NCI-H510A treated with DMSO at 0.1 percent for 48 hours (cell line): ENCODE measurements around the gene REC114.
"Not testable (repeated sequence)": the region's sequence is repeated elsewhere in the genome, so short reads cannot be mapped to it uniquely, and the experiment has no call there.

Experiments
- DNase-seq: peaks from one replicate; lab custom pipeline; 2025; lab: John Stamatoyannopoulos, UW

The REC114 gene

DNA sequence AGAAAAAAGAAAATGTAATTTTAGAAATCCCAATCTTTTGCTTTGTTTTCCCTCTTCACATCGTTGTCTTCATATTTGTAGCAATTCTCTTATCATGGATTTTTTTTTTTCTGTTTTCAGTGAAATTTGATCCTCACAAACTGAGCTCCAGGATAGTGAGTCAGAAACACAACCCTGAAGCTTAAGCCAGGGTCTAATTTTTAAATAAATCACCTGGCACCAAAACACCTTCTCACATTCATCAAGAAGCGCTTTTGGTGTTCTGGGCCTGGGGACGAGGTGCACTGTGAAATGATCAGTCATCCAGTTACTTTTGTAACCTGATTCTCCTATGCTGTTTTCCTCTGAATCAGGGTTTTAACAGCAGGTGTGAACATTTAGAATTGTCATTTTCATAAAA lies 87.7 kb downstream of the REC114 start:
- no peak for DNase-seq

DNA sequence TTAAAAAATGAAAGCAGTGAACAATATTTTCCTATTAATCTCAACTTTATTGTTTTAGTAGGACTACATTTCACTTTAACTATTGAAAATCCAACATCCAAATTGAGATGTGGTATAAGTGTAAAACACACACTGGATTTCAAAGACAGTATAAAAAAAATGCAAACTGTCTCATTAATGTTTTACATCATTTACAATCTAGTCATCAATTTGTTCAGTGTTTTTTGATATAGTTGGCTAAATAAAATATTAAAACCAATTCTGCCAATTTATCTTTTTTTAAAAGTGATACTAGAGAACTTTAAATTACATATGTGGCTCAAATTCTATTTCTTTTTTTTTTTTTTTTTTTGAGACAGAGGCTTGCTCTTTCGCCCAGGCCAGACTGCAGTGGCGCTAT lies 95.2 kb downstream of the REC114 start:
- no peak for DNase-seq

DNA sequence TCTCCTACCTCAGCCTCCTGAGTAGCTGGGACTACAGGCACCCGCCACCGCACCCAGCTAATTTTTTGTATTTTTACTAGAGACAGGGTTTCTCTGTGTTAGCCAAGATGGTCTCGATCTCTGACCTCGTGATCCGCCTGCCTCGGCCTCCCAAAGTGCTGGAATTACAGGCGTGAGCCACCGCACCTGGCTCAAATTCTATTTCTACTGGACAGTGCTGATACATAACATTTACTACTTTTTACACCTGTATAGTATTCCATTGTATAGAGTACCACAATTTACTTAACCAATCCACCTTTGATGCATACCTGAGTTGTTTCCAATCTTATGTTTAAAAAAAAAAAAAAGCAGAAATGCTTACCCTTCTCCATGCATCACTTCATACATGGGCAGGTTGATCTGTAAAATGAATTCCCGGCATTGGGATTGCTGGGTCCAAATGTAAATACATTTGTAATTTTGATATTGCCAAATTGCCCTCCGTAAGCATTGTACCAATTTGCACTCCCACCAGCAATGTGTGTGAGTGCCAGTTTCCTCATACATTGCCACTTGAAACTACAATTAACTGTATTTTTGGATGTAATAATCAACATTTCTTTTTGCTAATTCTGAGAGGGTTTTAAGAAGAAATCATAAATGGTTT lies 95.7 kb downstream of the REC114 start:
- no peak for DNase-seq

DNA sequence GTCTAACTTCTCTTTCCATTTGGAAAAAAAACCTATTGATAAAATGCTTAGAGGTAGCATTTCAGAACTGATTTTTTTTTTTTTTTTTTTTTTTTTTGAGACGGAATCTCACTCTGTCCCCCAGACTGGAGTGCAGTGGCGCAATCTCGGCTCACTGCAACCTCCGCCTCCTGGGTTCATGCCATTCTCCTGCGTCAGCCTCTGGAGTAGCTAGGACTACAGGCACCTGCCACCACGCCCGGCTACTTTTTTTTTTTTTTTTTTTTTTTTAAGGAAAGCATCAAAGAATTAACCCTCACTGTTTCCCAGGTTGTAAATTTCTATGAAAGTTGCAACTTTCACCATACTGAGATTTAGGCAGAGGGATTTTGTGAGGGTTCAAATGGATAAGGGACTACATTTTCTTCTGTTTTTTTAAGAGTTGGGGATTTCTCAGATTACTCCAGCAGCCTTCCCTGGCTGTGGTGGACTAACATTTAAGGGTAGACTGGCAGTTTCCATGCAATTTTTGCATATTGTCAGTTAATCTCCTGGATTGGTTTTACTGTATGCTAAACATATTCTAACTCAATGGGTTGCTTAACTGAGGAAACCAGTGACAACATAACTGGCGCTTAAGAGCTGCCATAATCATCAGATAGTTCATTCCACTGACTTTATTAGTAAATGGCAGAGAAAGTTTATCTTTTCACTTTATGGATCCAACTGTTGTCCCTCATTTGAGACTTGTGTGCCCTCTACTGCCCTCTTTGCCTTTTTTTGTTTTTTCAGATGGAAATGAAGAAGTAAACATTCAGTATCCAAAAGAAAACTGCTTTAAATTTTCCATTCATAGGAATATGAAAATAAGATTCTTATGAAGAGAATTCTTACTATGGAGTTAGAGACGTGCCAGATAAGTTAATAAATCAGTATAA lies 96.5 kb downstream of the REC114 start:
- no peak for DNase-seq

DNA sequence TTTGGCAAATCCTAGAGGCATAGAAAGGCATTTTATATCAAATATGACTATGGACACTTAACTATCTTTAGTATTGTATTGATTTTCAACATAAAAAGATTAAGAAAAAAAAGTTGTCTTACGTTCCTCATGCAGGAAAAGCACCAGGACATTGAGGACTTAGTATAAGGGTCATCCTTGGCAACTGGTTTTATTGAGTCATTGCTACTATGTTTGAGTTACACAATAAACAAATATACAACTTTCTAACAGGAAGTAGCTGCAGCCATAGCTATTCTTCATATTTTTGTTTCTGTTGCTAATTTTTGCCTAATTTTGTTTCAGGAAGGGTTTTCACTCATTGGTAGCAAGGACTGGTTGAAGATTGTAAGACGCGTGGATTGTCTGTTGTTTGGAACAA lies 97.2 kb downstream of the REC114 start:
- DNase-seq: no peak

DNA sequence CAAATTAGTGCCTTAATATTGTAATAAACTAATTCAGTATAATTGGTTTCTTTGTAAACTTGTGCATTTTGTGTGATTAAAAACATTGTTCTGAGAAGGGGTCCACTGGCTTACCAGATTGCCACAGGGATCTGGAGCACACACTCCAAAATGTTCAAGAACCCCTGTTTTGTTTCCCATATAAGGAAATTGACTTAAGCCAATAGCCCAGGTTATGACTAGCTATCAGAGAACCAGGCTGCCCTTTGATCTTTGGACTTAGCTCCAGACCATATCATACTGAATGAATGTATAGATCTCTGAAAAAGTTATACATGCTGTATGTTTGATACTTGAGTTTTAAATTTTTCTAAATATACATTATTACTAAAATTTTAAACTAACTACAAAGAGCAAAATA lies 98.5 kb downstream of the REC114 start:
- no peak for DNase-seq

DNA sequence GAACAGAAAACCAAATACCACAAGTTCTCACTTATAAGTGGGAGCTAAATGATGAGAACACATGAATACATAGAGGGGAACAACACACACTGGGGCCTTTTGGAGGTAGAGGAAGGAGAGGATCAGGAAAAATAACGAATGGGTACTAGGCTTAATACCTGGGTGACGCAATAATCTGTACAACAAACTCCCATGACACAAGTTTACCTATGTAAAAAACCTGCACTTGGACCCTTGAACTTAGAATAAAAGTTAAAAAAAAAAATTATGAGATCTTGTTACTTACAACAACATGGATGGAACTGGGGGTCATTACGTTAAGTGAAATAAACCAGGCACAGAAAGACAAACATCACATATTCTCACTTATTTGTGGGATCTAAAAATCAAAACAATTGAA lies 106.0 kb downstream of the REC114 start:
- not testable (repeated sequence) for DNase-seq

DNA sequence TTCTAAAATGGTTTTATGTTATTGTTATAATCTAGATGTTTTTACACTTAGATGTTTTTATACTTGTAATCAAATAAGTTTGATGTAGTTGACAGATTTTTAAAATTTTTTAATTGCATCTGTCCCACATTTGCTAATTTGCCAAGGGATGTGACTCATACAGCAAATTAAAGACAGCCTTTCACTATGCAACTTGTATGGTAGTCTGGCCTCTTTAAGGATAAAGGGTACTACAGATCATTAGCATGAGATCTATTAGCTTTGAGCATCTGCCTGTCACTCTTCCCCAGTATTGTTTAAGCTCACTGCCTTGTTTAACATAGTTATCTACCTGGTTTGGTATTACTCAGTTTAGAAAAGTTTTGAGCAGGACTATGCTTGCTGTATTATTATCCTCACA lies 107.2 kb downstream of the REC114 start:
- no peak for DNase-seq

DNA sequence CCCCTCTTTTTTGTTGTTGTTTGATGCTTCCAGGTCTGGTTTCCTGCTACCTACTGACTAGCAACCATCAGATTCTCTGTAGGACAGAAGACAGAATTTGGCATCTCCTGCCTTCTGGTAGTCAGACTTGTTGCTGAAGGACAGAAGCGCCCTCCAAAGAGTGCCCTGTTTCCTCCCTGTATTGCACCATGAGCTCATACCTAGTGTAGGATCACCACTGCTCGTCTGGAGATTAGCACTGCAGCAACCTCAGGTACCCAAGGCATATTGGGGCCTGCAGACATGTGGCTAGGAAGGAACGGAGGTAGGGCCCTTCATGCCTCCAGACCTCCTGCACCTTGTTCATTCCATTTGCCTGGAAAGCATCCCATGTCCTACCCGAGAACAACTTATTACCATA lies 112.1 kb downstream of the REC114 start:
- DNase-seq: no peak

DNA sequence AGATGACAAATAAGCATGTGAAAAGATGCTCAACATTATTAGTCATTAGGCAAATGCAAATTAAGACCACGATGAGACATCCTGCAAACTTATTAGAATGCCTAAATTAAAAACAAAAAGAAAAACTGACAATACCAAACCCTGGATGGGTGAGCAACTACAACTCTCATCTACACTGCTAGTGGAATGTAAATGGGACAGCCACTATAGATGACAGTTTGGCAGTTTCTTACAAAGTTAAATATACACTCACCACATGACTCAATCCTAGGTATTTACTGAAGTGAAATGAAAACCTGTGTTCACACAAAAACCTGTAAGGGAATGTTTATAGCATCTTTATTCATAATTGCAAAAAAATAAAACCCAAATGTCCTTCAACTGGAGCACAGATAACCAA lies 115.6 kb downstream of the REC114 start:
- no peak for DNase-seq

DNA sequence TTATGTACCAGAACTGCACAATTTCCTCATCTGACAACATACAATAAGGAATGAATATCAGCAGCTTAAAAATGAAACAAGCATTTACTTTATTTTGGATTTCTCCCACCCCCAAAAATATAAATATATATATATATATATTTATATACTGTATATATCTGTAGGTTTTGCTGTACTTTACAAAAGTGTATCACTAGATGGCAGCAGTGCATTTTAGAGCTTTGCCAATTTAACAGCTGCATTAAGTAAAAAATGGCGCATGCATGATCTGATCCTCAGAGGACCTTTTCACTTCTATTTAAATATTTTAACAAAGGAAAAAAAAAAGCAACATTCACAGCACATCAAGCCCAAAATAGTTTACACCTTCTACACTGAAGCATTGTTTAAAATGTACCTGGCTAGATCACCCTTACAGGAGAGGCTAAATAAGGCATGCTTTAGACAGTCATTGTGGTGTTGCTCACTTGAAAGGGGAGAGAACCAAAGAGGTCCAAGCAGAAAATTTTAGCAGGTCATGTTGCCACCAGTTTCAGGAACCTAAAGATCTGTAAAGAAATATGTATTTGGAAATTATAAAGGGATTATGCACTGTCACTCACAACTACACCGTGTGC lies 117.6 kb downstream of the REC114 start:
- peak; percentile 67 for DNase-seq

DNA sequence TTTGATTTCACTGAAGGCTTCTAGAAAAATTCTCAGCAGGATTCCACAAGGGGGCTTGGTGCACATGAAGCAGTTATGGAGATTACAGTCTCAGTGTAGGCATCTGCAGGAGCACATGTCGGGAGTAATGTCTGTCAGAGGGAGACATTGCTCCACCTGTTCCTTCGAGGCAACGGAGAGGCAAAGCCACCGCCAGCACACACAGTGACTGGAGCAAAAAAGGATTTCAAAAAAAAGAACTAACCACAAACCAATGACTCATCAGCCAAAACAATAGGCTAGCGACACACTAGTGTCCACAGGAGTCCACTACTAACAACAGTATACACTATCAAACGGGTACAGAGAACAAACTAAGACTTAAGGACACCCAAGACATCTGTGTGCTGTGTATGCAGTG lies 121.3 kb downstream of the REC114 start:
- DNase-seq: no peak

DNA sequence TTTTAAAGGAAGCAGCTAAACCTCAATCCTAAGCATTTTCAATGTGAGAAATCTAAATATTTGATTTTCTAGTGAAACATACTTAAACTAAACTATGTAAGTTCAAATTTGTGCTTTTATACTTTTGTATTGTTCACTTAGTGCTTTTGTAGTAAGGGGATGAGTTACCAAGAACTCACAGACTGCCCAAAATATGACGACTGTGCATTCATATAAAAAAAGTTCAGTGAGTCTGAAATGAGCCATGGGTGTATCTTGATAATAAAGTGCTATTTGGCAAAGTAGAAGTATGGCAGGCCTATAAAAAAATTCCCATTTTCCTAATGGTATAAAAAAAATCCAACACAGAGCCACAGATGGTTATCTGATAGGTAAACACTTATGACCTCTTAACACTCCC lies 124.1 kb downstream of the REC114 start:
- no peak for DNase-seq

DNA sequence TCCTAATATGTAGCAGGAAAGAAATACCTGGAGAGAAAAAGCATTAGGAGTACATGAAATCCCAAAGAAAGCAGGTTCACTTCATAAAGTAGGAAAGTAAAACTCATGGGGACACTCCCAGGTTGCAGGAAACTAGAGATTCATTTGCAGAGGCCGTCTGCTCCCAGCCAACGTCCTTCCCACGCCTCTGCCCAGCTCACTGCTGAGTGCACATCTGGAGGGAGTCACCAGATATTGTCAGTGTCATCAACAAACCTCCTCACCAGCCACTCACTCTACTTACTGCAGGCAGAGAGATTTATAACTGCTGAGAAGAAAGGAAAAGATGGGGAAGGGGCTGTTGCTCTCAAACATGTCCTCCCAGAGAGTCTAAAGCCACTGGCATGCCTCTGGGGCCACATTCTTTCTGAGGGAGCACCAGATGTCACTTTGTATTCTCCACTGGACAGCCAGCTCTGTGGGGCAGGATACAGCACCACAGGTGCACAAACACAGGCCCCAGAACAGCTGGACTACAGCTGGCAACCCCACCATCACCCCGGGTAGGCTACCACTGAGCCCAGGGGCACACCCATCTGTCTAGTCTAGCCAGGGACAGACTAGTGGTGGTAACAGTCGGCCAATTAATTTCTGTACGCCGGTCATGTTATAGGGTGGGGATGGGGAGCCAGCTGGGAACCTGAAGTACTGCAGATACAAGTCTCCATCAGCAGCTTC lies 125.8 kb downstream of the REC114 start:
- no peak for DNase-seq

DNA sequence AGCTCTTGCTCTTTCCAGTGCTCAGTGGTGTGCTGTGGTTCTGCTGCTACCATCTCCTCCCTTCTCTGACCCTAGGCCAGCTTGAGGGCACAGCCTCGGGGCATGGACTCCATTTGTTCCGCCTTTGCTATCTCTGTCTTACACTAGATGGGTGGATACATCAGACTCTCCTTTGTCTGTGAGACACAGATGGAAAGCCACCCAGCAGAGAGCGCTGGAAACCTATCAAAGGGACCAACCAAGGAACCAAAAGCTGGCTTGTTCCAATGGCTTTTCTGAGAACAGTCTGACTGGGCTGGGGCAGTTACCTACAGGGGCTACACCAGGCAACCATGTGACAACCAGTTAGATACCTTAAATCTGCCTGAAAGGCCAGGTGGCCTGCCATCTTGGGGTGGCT lies 126.4 kb downstream of the REC114 start:
- DNase-seq: no peak

DNA sequence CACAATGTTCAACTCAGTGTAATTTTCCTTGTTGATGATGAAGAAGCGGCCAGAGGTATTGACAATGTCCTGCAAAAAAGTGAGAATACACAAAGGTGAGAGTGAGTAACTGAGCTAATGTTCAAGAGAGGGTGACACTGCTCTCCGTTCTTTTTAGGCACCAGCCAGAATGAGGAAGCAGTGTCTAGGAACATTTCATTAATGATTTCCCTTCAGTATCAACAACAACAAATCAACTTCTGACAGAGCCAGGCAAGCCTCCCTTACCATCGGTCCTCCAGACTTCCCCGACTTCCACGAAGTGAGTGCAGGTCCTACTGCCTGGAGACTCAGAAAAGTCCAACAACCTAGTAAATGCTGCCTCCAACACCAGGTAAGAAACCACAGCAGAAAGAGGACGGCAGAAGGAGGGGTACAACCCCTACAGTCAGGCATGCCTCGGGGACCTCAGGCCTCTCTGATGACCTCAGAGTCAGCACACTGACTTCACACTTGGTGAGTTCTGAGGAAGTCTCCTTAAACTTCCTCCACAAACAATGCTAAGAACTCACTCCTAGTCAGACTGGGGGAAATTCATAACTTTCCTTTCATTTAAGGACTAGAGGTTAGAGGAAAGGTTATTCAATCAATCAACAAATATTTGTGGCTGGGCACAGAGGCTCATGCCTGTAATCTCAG lies 127.5 kb downstream of the REC114 start:
- DNase-seq: no peak

DNA sequence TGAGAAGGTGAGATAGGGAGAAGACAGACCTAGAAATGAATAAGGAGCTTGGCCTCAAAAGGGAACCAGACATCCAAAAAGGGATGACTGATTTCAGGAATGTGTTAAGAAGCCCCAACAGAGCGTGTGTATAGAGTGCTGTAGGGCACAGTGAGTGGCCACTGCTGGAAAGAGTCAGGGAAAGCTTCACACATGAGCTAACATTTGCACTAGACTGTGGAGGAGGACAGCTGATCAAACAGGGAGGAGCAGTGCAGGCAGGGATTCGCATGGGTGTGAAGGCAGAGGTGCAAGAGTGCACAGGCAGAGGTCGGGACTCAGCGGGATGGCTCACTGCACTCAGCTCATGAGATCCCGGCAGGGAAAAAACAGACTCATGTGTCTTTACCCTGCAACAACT lies 128.4 kb downstream of the REC114 start:
- DNase-seq: peak; percentile 89

DNA sequence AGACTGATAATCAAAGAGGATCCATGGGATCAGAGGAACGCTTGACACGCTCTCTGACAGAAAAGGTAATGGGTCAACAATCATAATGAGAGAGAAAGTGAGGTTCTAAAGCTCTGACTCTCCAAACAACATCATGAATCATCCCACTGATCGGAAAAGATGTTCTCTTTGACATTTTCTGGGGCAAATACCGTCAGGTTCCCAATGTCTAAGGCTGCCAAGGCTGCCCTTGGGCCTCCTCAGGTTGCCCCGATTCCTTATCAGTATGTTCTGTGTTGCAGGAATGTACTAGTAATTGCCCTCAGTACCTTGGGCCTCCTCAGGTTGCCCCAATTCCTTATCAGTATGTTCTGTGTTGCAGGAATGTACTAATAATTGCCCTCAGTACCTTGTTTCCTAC lies 129.3 kb downstream of the REC114 start:
- no peak for DNase-seq

DNA sequence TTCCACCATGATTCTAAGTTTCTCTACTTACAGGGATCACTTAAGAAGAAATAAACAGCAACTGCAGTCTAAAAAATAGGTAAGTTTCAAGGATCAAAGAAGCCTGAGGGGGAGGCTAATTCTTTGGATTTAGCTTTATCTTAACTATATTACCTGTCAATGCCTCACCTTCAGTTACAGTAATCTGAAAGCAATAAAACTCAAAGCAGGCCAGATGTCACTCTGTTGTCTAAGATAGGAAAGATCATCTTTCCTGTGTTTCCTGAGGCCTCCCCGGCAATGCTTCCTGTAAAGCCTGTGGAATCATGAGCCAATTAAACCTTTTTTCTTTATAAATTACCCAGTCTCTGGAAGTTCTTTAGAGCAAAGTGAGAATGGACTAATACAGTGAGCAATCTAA lies 130.1 kb downstream of the REC114 start:
- no peak for DNase-seq

DNA sequence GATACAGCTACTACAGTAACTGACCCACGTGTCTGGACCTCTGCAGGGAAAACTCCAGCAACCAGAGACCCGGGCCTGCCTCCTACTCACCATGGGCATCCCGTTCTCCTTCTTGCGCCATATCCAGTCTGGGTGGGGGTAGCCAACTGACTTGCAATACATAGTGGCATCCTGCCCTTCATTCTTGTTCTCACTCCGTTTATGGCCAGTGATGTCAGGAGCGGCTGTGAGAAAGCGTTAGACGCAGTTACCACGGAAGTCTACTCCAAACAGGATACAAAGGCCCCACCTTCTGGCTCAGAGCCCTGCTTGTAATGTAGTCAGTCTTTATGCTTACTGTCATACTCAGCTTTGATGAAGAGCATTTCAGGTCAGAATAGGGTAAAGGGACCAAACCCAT lies 130.6 kb downstream of the REC114 start:
- DNase-seq: peak; percentile 36

DNA sequence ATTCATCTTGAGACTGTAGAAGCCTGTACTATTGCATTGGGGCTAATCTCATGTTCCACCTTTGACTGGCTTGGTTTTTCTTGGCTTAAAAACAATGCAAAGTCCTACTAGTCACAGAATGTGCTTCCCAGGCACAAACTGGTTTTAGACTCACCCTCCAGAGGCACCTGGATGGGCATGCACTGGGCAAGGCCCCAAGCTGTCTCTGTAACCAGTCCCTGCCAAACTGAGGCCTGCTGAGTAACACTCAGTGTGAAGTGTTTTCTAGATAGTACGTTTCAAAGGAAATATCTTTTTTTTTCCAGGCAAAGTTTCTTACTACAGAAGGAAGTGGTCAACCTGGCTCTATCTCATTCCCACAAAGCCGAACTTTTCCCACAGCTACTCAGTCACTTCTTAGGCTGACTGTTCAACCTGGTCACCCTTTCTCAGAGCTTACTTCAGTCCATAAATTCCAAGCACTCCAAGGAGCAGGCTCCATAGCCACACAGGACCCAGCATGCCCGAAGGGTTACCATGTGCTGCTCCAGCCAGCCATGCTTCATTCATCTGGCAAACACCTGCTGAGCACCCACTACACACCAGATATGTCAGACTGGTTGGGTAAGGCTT lies 132.8 kb downstream of the REC114 start:
- DNase-seq: peak; percentile 16
